Measurements from ENCODE around the gene LCP2.

Gene LCP2

DNA sequence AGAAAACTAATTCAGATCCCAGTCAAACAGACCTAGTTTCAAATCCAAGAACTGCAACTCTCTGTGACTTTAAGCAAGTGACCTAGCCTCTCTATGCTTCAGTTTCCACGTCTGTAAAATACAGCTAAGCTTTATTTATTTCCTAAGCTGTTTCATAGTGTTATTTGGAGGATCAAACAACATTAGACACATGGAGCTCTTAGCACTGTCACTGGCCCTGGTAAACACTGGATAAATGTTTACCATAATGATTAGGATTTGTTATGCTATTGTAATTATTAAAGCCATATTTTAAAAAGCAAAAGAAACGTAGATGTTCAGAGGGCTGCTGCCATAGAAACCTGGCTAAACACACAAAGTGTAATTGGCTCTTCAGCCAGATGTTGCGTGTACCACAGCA lies 91.4 kb downstream of the LCP2 start:
- DNase-seq: no peak

DNA sequence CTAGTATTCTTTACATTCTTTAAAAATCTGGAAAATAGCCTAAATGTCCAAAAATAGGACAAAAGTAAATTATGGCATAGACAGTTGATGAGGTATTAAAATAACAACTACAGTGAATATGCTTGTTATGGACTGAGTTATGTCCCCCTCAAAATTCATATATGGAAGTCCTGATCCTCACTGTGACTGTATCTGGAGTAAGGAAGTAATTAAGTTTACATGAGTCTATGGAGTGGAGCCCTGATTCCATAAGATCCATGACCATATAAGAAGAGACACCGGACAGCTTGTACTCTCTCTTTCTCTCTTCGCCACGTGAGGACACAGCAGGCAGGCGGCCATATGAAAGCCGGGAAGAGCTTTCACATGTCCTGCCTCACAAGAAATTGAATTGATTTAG lies 93.4 kb downstream of the LCP2 start:
- no peak for DNase-seq

DNA sequence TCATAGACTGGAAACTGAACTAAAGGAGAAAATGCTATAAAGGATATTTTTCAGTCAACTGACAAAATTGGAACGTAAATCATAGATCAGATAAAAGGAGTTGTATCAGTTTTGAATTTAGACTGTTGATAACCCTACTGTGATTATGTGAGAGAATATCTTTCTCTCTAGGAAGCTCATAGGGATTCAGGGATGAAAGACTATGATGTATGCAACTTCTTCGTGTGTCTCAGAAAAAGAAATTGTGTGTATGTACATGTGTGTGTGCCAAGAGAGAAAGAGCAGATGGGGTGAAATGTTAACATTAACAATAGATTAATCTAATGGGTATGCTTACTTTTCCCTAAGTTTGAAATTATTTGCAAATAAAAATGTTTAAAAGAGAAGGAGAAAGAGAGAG lies 95.5 kb downstream of the LCP2 start:
- no peak for DNase-seq

DNA sequence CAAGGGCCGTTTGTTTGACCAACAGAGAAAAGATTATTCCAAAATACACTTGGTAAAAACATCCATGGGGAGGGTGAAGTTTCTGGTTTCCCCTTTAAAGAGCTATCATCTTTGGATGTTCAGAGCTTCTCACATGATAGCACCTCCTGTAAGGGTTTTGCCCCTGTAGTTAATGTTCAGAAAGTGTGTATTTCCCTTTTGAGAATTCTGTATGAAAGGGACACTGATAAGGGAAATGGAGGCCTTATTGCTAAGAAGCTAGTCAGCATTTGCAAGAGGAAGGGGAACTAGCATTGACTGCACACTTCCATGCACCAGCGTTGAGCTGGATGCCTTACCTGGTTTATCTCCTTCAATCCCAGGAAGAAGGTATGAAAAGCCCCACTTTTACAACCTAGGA lies 96.3 kb downstream of the LCP2 start:
- DNase-seq: no peak

DNA sequence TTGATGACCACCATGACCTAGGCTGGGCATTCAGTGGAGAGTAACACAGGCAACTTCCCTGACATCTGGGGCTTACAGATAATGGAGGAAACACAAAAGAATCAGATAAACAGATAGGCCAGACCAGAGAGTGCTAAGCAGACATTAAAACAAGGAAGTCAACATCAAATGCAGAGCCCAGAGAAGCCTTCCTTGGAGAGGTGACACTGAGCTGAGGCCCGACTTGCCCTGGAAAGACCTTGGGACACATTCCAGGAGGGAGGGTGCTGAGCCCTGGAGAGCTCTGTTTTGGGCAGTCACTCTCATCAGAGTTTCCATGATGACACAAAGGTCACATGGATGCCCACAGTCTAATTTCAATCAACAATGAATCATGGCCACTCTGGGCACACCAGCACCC lies 96.7 kb downstream of the LCP2 start:
- DNase-seq: no peak
